Measurements from ENCODE around the gene RNU6-9. TPM values are rescaled to one million over a fixed set of nuclear protein-coding genes. Genes with fewer than 3 reads are reported as not detected.
"Not testable (repeated sequence)": the region's sequence is repeated elsewhere in the genome, so short reads cannot be mapped to it uniquely, and the experiment has no call there.

RNU6-9 gene
- polyA plus RNA-seq, 1 experiment: not detected

GRCh38 chr19:848386-848921, 44.8 kb upstream of the RNU6-9 start:
- Histone ChIP-seq H3K4me3 (ENCODE audit: low read depth, low read length) (no peak overlapping the region), H3K27ac (ENCODE audit: low read depth, low read length) (no peak overlapping the region), H3K27me3 (ENCODE audit: control insufficient read depth, insufficient read depth, low read length) (peaks cover 33% of the 10 kb centered on the region), H3K9me3 (ENCODE audit: control insufficient read depth, insufficient read depth, low read length) (no peaks in the 10 kb centered on the region; the same call in 1 of the 2 replicates)
- POLR2A ChIA-PET: interaction anchor here (0.7 to 2.0 kb wide), 2 partner anchors 46 to 149 kb away, joined by 3 to 5 read pairs; no protein-coding TSS in a partner anchor
- DNase-seq (ENCODE audit: low read depth, low spot score): no peak
- no peak for TF ChIP-seq CTCF (IDR thresholded peaks at IDR 0.05; ENCODE audit: low read depth, low read length)
- CTCF ChIA-PET: interaction anchor here (0.9 kb wide), 1 partner anchor 153 kb away, joined by 3 read pairs; no protein-coding TSS in a partner anchor

- DNase-seq (ENCODE audit: low read depth, low spot score); H3K9me3 ChIP-seq (ENCODE audit: control insufficient read depth, insufficient read depth, low read length); H3K27ac ChIP-seq (ENCODE audit: low read depth, low read length); H3K4me3 ChIP-seq (ENCODE audit: low read depth, low read length): not testable (repeated sequence)
- ChIA-PET CTCF (interaction anchor here (0.5 to 0.9 kb wide), 2 partner anchors 9 to 152 kb away, joined by 3 to 4 read pairs; no protein-coding TSS in a partner anchor), POLR2A (interaction anchor here (2.0 kb wide), 1 partner anchor 46 kb away, joined by 5 read pairs; no protein-coding TSS in a partner anchor)
- H3K27me3 ChIP-seq (ENCODE audit: control insufficient read depth, insufficient read depth, low read length): peaks cover 28% of the 10 kb centered on the region
Observed at GRCh38 chr19:849195-849594, 44.1 kb upstream of the RNU6-9 start.

GRCh38 chr19:850221-850978, 42.9 kb upstream of the RNU6-9 start:
- DNase-seq (ENCODE audit: low read depth, low spot score): peak; percentile 56
- no peaks in the 10 kb centered on the region; the same call in 1 of the 2 replicates for H3K9me3 ChIP-seq (ENCODE audit: control insufficient read depth, insufficient read depth, low read length)
- ChIA-PET POLR2A (interaction anchor here (0.5 to 1.2 kb wide), 5 partner anchors 9 to 134 kb away, joined by 3 to 8 read pairs (median 6); partner anchors contain the start of gene WDR18), CTCF (interaction anchor here (0.5 to 1.1 kb wide), 2 partner anchors 80 to 331 kb away, joined by 5 to 9 read pairs; no protein-coding TSS in a partner anchor)
- TF ChIP-seq CTCF (IDR thresholded peaks at IDR 0.05; ENCODE audit: low read depth, low read length): no peak
- peaks cover 23% of the 10 kb centered on the region for H3K27me3 ChIP-seq (ENCODE audit: control insufficient read depth, insufficient read depth, low read length)
- peak overlapping the region; percentile 82 for H3K27ac ChIP-seq (ENCODE audit: low read depth, low read length)
- H3K4me3 ChIP-seq (ENCODE audit: low read depth, low read length): peak overlapping the region; percentile 7; the same call in 1 of the 2 replicates

- no peak for DNase-seq (ENCODE audit: low read depth, low spot score)
- Histone ChIP-seq H3K27ac (ENCODE audit: low read depth, low read length) (peak overlapping the region; percentile 82), H3K9me3 (ENCODE audit: control insufficient read depth, insufficient read depth, low read length) (no peaks in the 10 kb centered on the region; the same call in 1 of the 2 replicates), H3K4me3 (ENCODE audit: low read depth, low read length) (peak overlapping the region; percentile 7; the same call in 1 of the 2 replicates), H3K27me3 (ENCODE audit: control insufficient read depth, insufficient read depth, low read length) (peaks cover 23% of the 10 kb centered on the region)
- TF ChIP-seq CTCF (IDR thresholded peaks at IDR 0.05; ENCODE audit: low read depth, low read length): no peak
- ChIA-PET POLR2A (interaction anchor here (0.5 to 1.2 kb wide), 5 partner anchors 9 to 133 kb away, joined by 3 to 8 read pairs (median 6); partner anchors contain the start of gene WDR18), CTCF (interaction anchor here (1.1 kb wide), 1 partner anchor 81 kb away, joined by 9 read pairs; no protein-coding TSS in a partner anchor)
Observed at GRCh38 chr19:850979-851335, 42.3 kb upstream of the RNU6-9 start.

GRCh38 chr19:852136-853013, 40.9 kb upstream of the RNU6-9 start, which contains the start of gene ELANE:
Gene ELANE, plus strand, starts transcription at chr19:852303. Its CDS starts 26 bp downstream, at chr19:852329.
- H3K9me3 ChIP-seq (ENCODE audit: control insufficient read depth, insufficient read depth, low read length): no peaks in the 10 kb centered on the region; the same call in 1 of the 2 replicates
- H3K27ac ChIP-seq (ENCODE audit: low read depth, low read length): no peak within 1 kb of the TSS
- DNase-seq (ENCODE audit: low read depth, low spot score): no peak
- ChIA-PET POLR2A (no interaction called here), CTCF (no interaction called here)
- H3K27me3 ChIP-seq (ENCODE audit: control insufficient read depth, insufficient read depth, low read length): peaks cover 23% of the 10 kb centered on the region
- no peak for TF ChIP-seq CTCF (IDR thresholded peaks at IDR 0.05; ENCODE audit: low read depth, low read length)
- H3K4me3 ChIP-seq (ENCODE audit: low read depth, low read length): no peak within 1 kb of the TSS

Measured in AG04450 (cell line).